NCI-H2196 (cell line): ENCODE data around the gene LCE3D.
"Not testable (repeated sequence)": the region's sequence is repeated elsewhere in the genome, so short reads cannot be mapped to it uniquely, and the experiment has no call there.

ENCODE experiments used
- DNase-seq: peaks from one replicate; lab custom pipeline; 2025; ENCODE audit not compliant: unreplicated experiment; lab: John Stamatoyannopoulos, UW

LCE3D gene, protein sequence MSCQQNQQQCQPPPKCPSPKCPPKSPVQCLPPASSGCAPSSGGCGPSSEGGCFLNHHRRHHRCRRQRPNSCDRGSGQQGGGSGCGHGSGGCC

DNA sequence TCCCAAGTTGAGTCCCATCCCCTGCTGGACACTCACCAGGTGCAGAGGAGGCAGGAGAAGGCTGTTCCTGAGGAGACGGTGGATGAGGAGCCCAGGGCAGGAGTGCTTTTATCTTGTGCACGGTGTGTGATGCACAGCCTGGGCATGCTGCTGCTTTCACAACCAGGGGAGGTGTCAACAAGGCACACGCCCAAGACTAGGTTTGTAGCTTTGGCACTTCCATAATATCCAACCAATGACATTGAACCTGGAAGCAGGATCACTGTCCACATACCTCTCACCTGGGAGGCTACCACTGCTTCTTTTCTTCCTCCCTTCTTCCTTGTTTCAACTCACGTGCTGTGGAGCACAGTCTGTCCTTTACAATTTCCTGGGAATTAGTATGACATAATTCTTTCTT lies at the start of gene LCE3D:
LCE3D (minus strand) TSS at position 84 of the 400 bp plus-strand sequence. CDS start 580 bp downstream, outside the sequence.
- no peak for DNase-seq

DNA sequence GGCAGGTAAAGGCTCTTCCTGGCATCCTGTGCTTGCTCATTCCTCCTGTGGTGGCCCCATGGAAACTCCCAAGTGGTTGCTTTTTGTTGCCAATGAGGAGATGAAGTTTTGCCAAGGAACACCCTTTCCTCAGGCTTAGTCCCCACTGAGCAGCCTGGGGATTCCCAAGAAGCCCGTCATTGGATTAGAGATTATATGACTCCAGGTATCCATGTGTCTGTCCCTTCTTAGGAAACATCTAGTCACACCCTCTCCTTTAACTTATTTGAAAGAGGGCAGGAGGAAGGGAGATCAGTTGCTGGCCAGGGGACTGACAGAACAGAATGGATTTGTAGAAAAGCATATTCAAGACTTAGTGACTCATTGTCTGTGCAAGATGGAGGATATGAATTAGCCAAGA lies 46.4 kb upstream of the LCE3D start:
- DNase-seq, result no peak

DNA sequence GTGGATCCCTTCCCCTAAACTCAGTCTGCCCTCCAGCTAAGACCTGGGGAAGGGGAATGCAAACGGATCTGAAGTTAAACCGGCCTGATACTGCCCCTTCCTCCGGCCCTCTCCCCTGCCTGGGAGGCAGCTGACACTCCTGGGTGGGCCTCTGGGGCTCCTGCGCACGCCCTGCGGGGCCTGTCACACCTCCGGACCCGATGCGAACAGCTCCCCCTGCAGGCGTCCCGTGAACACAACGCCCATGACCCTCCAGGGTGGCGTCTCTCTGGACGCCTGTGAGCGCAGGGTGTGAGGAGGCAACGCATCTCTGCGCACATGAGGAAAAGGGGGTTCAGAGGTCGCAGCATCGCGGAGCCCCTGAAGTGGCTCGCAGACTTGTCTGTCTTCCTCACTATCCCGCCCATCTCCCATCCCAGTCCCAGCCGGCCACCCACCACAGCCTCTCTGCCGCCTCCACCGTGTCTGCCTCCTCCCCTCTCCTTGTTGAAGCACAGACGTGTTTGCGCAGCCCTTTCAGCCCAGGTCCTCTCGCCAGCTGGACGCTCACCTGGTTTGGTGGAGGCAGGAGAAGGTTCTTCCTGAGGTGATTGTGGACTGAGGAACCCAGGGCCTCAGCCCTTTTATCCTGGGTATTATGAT lies 43.0 kb upstream of the LCE3D start:
- DNase-seq, result no peak

DNA sequence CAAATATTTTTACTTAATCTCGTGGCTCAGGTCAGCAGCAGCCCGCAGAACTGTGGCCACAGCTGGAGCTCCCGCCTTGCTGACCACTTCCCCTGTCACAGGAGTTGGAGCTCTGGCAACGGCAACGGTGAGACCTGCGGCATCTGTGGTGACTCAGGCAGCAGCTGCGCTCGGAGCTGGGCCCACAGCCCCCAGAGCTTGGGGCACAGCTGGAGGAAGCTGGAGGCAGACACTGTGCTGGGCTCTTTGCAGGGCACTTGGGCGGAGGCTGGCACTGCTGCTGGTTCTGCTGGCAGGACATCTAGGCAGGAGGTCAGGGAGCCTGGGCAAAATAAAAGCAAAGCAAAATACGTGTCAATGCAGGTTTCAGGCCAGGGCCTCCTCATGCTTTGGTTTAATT lies 42.5 kb upstream of the LCE3D start, which contains the start of gene LCE3A:
LCE3A (minus strand) TSS at position 301 of the 400 bp plus-strand sequence; CDS start at position 301, 0 bp downstream.
- no peak for DNase-seq

DNA sequence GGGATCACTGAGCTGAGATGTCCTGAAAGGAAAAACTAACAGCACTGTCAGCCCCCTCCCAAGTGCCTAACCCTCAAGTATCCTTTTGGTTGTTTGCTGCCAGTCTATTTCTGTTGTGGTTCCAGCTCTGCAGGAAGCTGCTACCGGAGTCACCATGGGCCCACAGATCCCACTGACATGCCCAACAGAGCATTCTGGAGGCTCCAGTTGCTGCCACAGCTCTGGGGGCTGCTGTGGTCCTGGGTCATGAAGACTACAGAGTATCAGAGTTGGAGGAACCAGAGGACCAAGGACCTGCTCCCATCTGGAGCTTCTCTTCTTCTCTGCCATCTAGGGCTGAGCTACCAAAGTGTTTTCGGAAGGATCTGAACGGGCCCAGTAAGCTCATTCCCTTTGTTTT lies 41.7 kb upstream of the LCE3D start:
- no peak for DNase-seq

DNA sequence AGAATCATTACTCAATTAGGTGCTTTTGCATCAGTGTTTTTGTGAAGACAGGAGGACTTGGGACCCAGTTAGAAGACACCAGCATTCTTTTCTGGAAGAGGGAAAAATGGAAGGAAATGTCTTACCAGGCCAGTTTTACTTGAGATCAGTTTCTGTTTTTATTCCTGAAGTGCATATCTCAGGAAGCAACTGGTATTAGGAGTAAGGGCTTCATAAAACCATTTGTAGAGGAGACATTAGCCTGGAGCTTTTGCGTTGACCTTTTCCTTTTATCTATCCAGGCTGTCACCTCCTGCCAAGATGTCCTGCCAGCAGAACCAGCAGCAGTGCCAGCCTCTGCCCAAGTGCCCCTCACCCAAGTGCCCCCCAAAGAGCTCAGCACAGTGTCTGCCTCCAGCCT lies 33.2 kb upstream of the LCE3D start, which contains the start of gene LCE3B:
LCE3B (plus strand) TSS at position 301 of the 400 bp plus-strand sequence; CDS start at position 301, 0 bp downstream.
- DNase-seq, result no peak

DNA sequence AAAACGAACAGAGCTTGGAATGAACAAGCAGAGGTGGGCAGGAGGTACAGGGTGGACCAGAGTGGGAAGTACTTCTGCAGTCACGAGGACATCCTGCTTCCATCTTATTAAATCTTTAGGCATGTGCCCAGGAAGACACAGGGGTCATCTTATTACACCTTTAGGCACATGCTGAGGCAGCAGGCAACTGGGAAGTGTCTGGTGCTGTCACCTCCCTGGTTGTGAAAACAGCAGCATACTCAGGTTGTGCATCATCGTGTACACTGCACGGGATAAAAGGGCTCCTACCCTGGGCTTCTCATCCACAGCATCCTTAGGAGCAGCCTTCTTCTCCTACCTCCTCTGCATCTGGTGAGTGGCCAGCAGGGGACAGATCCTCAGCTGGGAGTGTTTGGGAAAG lies 19.6 kb upstream of the LCE3D start, which contains the start of gene LCE3C:
LCE3C (plus strand) TSS at position 301 of the 400 bp plus-strand sequence. CDS start 498 bp downstream, outside the sequence.
- DNase-seq, result no peak

DNA sequence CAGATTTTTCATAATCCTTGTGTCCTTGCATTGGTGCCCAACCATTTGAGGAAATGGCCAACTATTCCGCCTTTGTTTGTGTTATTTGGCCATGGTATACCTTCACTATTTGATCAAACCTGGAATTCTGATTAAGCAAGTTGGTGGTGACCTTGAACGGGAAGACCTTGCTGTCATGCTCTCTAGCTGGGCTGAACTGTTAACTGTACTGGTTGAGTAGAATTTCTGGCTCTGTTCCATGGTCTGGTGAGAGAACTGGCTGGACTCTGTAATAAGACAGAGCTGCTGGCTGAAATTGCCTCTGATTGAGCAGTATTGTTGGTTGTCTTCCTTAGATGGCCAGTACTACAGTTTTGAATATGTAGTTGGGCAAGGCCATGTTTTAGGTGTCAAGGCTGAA lies 16.7 kb upstream of the LCE3D start:
- DNase-seq, result no peak

DNA sequence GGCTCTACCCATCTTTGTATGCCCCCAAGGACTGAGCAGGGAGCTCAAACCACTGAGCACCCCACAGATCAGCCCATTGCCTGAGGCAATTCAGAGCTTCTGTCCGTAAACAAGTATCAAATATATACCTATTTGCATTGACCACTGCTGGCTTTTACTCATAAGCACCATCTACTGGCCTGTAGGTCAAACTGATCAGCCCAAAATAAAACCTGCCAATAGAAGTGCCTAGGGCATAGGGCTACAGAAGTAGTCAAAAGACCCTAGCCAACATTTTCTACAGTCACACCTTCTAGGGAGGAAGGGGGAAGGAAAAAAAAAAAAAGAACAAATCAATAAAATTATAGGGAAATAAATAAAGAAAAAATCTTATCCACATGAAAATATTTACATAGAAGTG lies 5.3 kb upstream of the LCE3D start:
- no peak for DNase-seq

DNA sequence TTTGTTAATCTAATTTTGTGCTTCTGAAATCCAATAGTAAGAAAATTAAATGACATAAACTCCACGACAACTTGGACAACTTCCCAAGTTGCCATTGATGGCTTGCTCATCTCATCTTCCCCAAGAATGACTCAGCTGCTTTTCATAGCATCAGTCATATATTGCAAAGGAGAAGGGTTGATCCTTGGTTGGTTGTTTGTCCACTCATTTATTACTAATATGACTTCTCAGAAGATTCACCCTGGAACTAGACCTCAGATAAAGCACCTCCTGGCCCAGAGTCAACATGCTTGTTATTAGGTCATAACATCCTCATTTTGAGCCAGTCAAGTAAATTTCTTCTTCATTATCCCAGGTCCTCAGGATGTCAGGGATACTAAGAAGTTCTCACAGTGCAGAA lies 2.3 kb upstream of the LCE3D start:
- DNase-seq, result no peak

DNA sequence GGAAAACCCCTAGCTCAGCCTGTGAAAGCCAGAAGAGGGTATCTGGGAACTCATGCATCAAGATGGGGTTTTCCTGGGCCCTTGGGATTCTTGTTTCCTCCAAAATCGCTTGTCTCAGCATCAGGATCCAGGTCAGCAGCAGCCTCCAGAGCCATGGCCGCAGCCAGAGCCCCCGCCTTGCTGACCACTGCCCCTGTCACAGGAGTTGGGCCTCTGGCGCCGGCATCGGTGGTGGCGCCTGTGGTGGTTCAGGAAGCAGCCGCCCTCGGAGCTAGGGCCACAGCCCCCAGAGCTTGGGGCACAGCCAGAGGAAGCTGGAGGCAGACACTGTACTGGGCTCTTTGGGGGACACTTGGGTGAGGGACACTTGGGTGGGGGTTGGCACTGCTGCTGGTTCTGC lies 790 bp downstream of the LCE3D start:
- DNase-seq, result not testable (repeated sequence)

DNA sequence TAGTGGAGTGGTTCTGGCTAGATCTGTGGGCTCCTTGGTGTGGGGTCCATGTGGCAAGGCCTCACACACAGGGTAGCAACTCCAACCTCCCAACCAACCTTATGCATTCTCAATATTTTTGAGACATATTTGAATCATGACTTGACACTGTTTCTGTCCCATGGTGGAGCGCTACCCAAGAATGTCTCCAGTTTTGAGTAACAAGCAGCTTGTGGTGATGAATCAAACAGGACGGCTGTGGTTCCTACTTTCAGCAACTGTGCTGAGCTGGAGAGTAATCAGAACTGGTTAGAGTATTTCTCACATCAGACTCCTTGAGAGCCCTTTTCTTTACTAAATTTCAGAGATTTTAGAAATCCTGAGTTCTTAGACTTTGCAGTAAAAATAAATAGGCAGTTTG lies 3.1 kb downstream of the LCE3D start:
- no peak for DNase-seq

DNA sequence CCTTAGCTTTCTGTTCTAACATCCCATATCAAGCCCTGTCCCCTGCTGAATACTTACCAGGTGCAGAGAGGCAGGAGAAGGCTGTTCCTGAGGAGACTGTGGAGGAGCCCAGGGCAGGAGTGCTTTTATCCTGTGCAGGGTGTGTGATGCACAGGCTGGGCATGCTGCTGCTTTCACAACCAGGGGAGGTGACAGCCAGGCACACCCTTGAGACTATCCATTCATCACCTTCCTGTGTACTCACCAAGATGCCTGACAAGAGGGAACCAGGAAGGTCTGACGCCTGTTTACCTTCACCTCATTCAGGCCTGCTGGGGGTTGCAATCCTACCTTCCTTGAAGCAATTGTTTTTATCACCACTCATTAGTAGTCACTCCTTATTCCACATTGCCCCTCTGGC lies 13.6 kb downstream of the LCE3D start, which contains the start of gene LCE3E:
LCE3E (minus strand) TSS at position 100 of the 400 bp plus-strand sequence. CDS start 572 bp downstream, outside the sequence.
- no peak for DNase-seq

DNA sequence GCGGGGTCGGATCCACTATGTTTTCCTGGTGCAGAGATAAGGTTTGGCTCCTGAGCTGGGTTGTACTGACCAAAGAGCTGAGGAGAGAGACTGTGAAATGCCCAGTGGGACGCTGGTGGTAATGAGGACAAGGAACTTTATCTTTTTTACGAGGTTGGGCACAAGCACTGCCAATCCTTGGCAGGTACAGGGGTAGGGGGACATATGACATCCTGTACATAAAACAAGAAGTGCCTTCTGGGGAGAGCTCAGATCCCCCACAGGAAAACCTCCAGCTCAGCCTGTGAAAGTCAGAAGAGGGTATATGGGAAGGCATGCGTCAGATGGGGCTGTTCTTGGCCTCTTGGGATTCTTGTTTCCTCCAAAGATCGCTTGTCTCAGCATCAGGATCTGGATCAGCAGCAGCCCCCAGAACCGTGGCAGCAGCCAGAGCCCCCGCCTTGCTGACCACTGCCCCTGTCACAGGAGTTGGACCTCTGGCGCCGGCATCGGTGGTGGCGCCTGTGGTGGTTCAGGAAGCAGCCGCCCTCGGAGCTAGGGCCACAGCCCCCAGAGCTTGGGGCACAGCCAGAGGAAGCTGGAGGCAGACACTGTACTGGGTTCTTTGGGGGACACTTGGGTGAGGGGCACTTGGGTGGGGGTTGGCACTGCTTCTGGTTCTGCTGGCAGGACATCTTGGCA lies 14.6 kb downstream of the LCE3D start:
- no peak for DNase-seq

DNA sequence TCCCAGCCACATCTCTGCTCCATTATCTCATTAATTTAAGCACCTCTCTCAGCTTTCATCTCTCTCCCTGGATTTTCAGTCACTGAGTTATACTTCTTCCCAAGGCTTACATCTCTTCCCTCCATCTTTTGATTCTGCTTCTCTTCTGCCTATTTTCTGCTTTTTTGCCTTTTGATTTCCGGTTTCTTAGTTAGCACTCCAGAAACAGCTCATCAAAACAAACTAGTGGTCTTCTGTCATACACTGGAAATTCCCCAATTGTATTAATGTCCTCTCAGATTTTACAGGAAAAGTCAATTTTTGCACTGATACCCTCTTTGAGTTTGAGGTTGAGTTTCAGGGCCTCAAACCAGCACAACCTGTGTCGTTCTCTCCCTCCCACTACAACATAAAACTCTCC lies 15.2 kb downstream of the LCE3D start:
- no peak for DNase-seq

DNA sequence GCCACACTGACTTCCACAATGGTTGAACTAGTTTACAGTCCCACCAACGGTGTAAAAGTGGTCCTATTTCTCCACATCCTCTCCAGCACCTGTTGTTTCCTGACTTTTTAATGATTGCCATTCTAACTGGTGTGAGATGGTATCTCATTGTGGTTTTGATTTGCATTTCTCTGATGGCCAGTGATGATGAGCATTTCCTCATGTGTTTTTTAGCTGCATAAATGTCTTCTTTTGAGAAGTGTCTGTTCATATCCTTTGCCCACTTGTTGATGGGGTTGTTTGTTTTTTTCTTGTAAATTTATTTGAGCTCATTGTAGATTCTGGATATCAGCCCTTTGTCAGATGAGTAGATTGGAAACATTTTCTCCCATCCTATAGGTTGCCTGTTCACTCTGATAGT lies 32.0 kb downstream of the LCE3D start:
- DNase-seq, result not testable (repeated sequence)

DNA sequence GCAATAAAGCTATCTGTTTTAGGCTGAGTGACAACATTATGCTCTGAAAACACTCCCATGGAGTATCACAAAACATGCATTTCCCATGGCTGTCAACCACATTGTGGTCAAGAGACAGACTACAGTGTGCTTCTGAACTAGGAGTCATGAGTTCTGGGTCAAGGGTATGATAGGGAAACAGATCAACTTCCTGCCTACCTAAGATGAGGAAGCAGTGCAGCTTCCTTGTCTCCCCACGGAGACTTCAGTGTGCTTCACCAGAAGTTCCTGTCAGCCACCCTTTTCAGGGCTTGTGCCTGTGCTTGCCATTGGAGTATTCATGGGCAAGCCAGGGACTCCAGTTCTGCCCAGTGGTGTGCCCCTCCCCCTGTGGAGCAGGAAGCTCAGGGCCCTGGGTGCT lies 33.6 kb downstream of the LCE3D start:
- no peak for DNase-seq

DNA sequence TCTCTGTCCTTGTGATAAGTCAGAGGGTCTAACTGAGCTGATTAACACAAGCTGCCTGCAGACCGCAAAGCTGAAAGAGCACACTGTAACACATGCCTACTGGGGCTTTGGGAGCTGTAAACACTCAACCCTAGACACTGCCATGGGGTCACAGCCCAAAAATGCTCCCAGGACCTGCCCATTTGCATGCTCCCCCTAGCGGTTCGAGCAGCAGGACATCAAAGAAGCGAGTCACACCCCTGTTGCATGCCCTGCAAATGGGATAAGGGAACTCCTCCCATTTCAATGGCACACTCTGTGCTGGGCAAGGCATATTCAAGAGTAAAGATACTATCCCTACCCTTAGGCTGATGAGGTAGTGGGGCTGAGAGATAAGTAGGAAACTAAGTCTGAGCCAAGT lies 36.5 kb downstream of the LCE3D start:
- DNase-seq, result no peak

DNA sequence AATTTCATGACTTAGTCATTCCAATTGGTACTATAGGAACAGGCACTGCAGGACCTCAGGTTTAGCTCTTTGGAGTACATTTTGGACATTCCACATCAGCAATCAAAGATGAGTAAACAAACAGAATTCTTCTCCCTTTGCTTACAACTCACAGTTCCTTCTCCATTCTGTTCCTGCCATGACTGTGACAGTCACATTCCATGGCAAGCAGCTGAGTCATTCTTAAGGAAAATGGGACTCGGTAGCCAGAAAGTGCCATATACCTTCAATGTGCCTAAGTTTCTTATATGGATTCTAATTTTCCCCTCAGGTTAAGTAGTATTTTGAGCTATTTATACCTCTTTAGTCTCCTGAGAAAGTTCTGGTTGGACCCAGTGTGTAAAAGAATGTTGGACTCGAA lies 40.4 kb downstream of the LCE3D start:
- no peak for DNase-seq

DNA sequence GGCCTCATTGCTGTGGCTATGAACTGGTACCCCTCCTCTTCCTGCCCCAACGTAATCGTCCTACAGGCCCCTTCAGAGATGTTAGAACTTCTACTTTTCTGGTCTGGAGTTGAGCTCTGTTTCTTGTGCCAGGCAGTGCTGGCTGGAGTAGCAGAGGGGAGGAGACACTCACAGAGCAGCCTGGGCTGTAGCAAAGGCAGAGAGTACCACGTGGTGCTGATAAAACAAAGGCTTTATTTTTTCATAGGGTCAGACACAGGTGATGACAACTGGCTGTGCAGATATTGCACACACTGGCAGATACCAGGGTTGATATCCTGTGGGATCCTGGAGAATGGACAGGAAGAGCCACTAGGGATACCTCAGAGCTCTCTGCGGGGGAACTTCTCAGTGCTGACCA lies 42.8 kb downstream of the LCE3D start:
- DNase-seq, result no peak

DNA sequence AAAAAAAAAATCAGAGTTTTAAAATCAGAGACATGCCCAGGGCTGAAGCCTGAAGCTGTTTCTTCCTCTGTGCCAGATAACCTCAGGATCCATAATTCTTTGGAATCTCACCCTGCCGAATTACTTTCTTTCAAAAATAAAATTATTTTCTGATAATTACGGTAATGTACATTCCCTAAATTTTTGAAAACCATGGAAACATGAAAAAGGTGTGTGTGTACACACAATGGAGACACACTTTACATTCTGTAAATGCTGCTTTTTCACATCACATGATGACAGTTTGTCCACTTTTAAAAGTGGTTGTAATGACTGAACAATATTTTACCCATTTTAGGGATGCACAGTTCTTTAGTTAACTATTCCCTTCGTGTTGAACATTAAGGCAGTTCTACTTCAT lies 44.5 kb downstream of the LCE3D start:
- DNase-seq, result no peak

DNA sequence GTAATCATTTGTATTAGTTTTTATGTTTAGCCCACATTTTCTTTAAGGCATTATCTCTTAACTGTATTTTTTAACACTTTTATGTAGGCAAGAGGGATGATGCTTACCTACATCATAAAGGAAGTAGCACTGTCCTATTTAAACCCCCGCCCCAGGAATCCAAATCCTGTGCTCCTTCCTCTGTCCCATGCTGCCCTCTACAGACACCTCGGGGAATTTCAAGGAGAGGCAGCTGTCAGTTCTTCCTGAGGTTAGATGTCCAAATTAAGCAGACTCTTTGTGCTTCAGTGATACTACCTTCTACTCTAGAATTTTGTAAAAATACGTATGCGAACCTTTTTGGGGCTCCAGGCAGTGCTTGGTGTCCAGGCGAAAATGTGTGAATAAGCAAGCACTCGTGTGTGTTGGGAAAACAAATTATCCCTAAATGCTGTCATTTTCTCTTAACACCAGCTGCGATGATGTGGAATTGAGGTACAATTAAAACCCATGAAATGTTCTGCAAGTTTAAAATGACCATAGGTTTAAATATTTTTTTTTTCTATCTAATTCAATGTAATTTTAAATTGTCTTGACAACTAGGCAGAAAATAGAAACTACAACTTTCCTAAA lies 46.9 kb downstream of the LCE3D start:
- DNase-seq, result peak; percentile 29
